ENCODE results near the gene OR8B12. TPM values are rescaled to one million over a fixed set of nuclear protein-coding genes. Genes with fewer than 3 reads are reported as not detected.
A peak's percentile ranks its signal among the peaks of the same experiment; 100 is the strongest.

Gene OR8B12
- polyA plus RNA-seq, 3 donors, result not detected

GRCh38 chr11:124551189-124551588 is 7.7 kb upstream of the OR8B12 start:
- H3K79me2 ChIP-seq (ENCODE audit: insufficient read depth, low read length), result no peaks in the 10 kb centered on the region
- H3K36me3 Mint-ChIP-seq, result no peaks in the 10 kb centered on the region
- no peak overlapping the region for H3K9ac ChIP-seq (ENCODE audit: insufficient read depth, low read length, poor library complexity, severe bottlenecking)
- no peak overlapping the region for H3K27ac ChIP-seq (ENCODE audit: low read depth in 1 of 2, low read length in 2 of 2)
- no peak overlapping the region for H3K27ac Mint-ChIP-seq
- H4K20me1 ChIP-seq (ENCODE audit: insufficient read depth, low read length), result no peaks in the 10 kb centered on the region
- no peak for TF ChIP-seq CTCF (IDR thresholded peaks at IDR 0.05)
- no peaks in the 10 kb centered on the region for H3K36me3 ChIP-seq (replicated peaks in 1 of 2; ENCODE audit: control insufficient read depth in 1 of 2, insufficient read depth in 2 of 2, low read length in 2 of 2)
- no peaks in the 10 kb centered on the region for H3K27me3 ChIP-seq (ENCODE audit: control insufficient read depth in 2 of 2, insufficient read depth in 2 of 2, low read length in 2 of 2)
- no peak overlapping the region for H3K4me3 Mint-ChIP-seq
- intact Hi-C loops (cut with micrococcal nuclease), result no loop called here
- no peak overlapping the region for H2AFZ ChIP-seq (ENCODE audit: insufficient read depth, low read depth, low read length, poor library complexity, severe bottlenecking)
- H3K4me3 ChIP-seq (replicated peaks in 1 of 3; ENCODE audit: low read depth in 2 of 3, low read length in 3 of 3), result no peak overlapping the region
- WGBS (ENCODE audit: insufficient coverage), result 85% methylated on average over 2 of the region's 6 CpGs
- H3K4me1 ChIP-seq (ENCODE audit: control insufficient read depth in 1 of 2, insufficient read depth in 2 of 2, low read length in 2 of 2), result no peaks in the 10 kb centered on the region
- no peaks in the 10 kb centered on the region for H3K9me3 ChIP-seq (replicated peaks in 1 of 2; ENCODE audit: control insufficient read depth in 1 of 2, insufficient read depth in 1 of 2, low read length in 2 of 2)
- no peak overlapping the region for H3K4me2 ChIP-seq (replicated peaks; ENCODE audit: extremely low read depth, low read length, poor library complexity, severe bottlenecking)
- DNase-seq, result no peak
- H3K9me3 Mint-ChIP-seq, result peaks cover 0 to 5% (median 3%) of the 10 kb centered on the region in 7 donors
- no peaks in the 10 kb centered on the region for H3K4me1 Mint-ChIP-seq
- peaks cover 1 to 3% (median 3%) of the 10 kb centered on the region in 3 donors for H3K27me3 Mint-ChIP-seq (ENCODE audit: low read depth in 3 of 3)

DNA sequence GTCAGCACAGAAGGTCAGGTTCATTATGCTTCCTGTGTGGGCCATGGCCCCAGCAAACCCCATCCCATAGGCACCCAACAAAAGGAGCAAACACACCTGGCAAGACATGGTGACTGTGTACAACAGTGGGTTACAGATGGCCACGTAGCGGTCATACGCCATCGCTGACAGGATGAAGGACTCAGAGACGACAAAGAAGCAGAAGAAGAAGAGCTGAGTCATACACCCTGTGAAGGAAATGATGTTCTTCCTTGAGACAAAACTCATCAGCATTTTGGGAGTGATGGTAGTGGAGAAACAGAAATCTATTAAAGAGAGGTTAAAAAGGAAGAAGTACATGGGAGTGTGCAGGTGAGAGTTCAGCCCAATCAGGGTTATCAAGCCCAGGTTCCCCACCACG is 309 bp downstream of the OR8B12 start:
- Histone ChIP-seq H3K27ac (ENCODE audit: low read depth in 1 of 2, low read length in 2 of 2) (no peak overlapping the region), H3K27me3 (ENCODE audit: control insufficient read depth in 2 of 2, insufficient read depth in 2 of 2, low read length in 2 of 2) (no peaks in the 10 kb centered on the region), H2AFZ (ENCODE audit: insufficient read depth, low read depth, low read length, poor library complexity, severe bottlenecking) (no peak overlapping the region), H3K79me2 (ENCODE audit: insufficient read depth, low read length) (no peaks in the 10 kb centered on the region), H3K9me3 (replicated peaks in 1 of 2; ENCODE audit: control insufficient read depth in 1 of 2, insufficient read depth in 1 of 2, low read length in 2 of 2) (no peaks in the 10 kb centered on the region), H3K4me3 (replicated peaks in 1 of 3; ENCODE audit: low read depth in 2 of 3, low read length in 3 of 3) (no peak overlapping the region), H3K4me2 (replicated peaks; ENCODE audit: extremely low read depth, low read length, poor library complexity, severe bottlenecking) (no peak overlapping the region), H3K4me1 (ENCODE audit: control insufficient read depth in 1 of 2, insufficient read depth in 2 of 2, low read length in 2 of 2) (no peaks in the 10 kb centered on the region), H3K9ac (ENCODE audit: insufficient read depth, low read length, poor library complexity, severe bottlenecking) (no peak overlapping the region), H3K36me3 (replicated peaks in 1 of 2; ENCODE audit: control insufficient read depth in 1 of 2, insufficient read depth in 2 of 2, low read length in 2 of 2) (no peaks in the 10 kb centered on the region), H4K20me1 (ENCODE audit: insufficient read depth, low read length) (no peaks in the 10 kb centered on the region)
- peaks cover 0 to 2% (median 0%) of the 10 kb centered on the region in 7 donors for H3K9me3 Mint-ChIP-seq
- intact Hi-C loops (cut with micrococcal nuclease), result no loop called here
- H3K4me1 Mint-ChIP-seq, result no peaks in the 10 kb centered on the region
- peak in 1 of 3 donors; percentile 31 for DNase-seq
- TF ChIP-seq CTCF (IDR thresholded peaks at IDR 0.05), result no peak
- H3K4me3 Mint-ChIP-seq, result no peak overlapping the region
- peak overlapping the region in 1 of 7 donors; percentile 15 for H3K27ac Mint-ChIP-seq
- 58% methylated on average over 5 of the region's 6 CpGs for WGBS (ENCODE audit: insufficient coverage)
- peaks cover 0 to 3% (median 1%) of the 10 kb centered on the region in 3 donors for H3K27me3 Mint-ChIP-seq (ENCODE audit: low read depth in 3 of 3)
- H3K36me3 Mint-ChIP-seq, result no peaks in the 10 kb centered on the region

Data from CD14-positive monocyte (primary cell).